Measurements from ENCODE around the gene PTGDS.

The PTGDS gene

GRCh38 chr9:136981588-136982231, 4.4 kb downstream of the PTGDS start:
- H3K4me1 ChIP-seq (ENCODE audit: control insufficient read depth, insufficient read depth, low read length) = no peaks in the 10 kb centered on the region
- H3K36me3 ChIP-seq (ENCODE audit: control insufficient read depth, insufficient read depth, low read length) = no peaks in the 10 kb centered on the region
- no peak overlapping the region for H3K4me3 ChIP-seq (ENCODE audit: low read depth, low read length)
- no peaks in the 10 kb centered on the region for H3K9me3 ChIP-seq (ENCODE audit: control insufficient read depth, insufficient read depth, low read length)
- H3K27me3 ChIP-seq (ENCODE audit: control insufficient read depth, insufficient read depth, low read length) = peaks cover 15% of the 10 kb centered on the region
- H3K9ac ChIP-seq (ENCODE audit: low read depth, low read length) = no peak overlapping the region

- no peaks in the 10 kb centered on the region for H3K4me1 ChIP-seq (ENCODE audit: control insufficient read depth, insufficient read depth, low read length)
- H3K9me3 ChIP-seq (ENCODE audit: control insufficient read depth, insufficient read depth, low read length) = no peaks in the 10 kb centered on the region
- H3K4me3 ChIP-seq (ENCODE audit: low read depth, low read length) = no peak within 1 kb of the TSS
- H3K36me3 ChIP-seq (ENCODE audit: control insufficient read depth, insufficient read depth, low read length) = no peaks in the 10 kb centered on the region
- H3K27me3 ChIP-seq (ENCODE audit: control insufficient read depth, insufficient read depth, low read length) = peaks cover 15% of the 10 kb centered on the region
- H3K9ac ChIP-seq (ENCODE audit: low read depth, low read length) = no peak within 1 kb of the TSS
These were observed 5.1 kb downstream of the PTGDS start, which contains the start of gene LCNL1 for GRCh38 chr9:136982232-136983051. TSS of gene LCNL1 (plus strand) at chr9:136982993. CDS start at chr9:136983587, 594 bp downstream.

- Histone ChIP-seq H3K27me3 (ENCODE audit: control insufficient read depth, insufficient read depth, low read length) (peaks cover 15% of the 10 kb centered on the region), H3K9me3 (ENCODE audit: control insufficient read depth, insufficient read depth, low read length) (no peaks in the 10 kb centered on the region), H3K4me3 (ENCODE audit: low read depth, low read length) (no peak overlapping the region), H3K4me1 (ENCODE audit: control insufficient read depth, insufficient read depth, low read length) (no peaks in the 10 kb centered on the region), H3K36me3 (ENCODE audit: control insufficient read depth, insufficient read depth, low read length) (no peaks in the 10 kb centered on the region), H3K9ac (ENCODE audit: low read depth, low read length) (no peak overlapping the region)
These were observed 5.9 kb downstream of the PTGDS start for GRCh38 chr9:136983167-136983566.

- H3K4me3 ChIP-seq (ENCODE audit: low read depth, low read length) = no peak overlapping the region
- H3K4me1 ChIP-seq (ENCODE audit: control insufficient read depth, insufficient read depth, low read length) = no peaks in the 10 kb centered on the region
- no peak overlapping the region for H3K9ac ChIP-seq (ENCODE audit: low read depth, low read length)
- no peaks in the 10 kb centered on the region for H3K9me3 ChIP-seq (ENCODE audit: control insufficient read depth, insufficient read depth, low read length)
- H3K36me3 ChIP-seq (ENCODE audit: control insufficient read depth, insufficient read depth, low read length) = no peaks in the 10 kb centered on the region
- peaks cover 15% of the 10 kb centered on the region for H3K27me3 ChIP-seq (ENCODE audit: control insufficient read depth, insufficient read depth, low read length)
These were observed 6.5 kb downstream of the PTGDS start for GRCh38 chr9:136983656-136984314.

- Histone ChIP-seq H3K9me3 (ENCODE audit: control insufficient read depth, insufficient read depth, low read length) (no peaks in the 10 kb centered on the region), H3K4me1 (ENCODE audit: control insufficient read depth, insufficient read depth, low read length) (no peaks in the 10 kb centered on the region), H3K36me3 (ENCODE audit: control insufficient read depth, insufficient read depth, low read length) (no peaks in the 10 kb centered on the region), H3K4me3 (ENCODE audit: low read depth, low read length) (peak overlapping the region; percentile 37), H3K27me3 (ENCODE audit: control insufficient read depth, insufficient read depth, low read length) (peaks cover 15% of the 10 kb centered on the region), H3K9ac (ENCODE audit: low read depth, low read length) (no peak overlapping the region)
These were observed 7.2 kb downstream of the PTGDS start for GRCh38 chr9:136984464-136985026.

- Histone ChIP-seq H3K27me3 (ENCODE audit: control insufficient read depth, insufficient read depth, low read length) (peaks cover 15% of the 10 kb centered on the region), H3K9ac (ENCODE audit: low read depth, low read length) (no peak overlapping the region), H3K9me3 (ENCODE audit: control insufficient read depth, insufficient read depth, low read length) (no peaks in the 10 kb centered on the region), H3K4me1 (ENCODE audit: control insufficient read depth, insufficient read depth, low read length) (no peaks in the 10 kb centered on the region), H3K4me3 (ENCODE audit: low read depth, low read length) (peak overlapping the region; percentile 37), H3K36me3 (ENCODE audit: control insufficient read depth, insufficient read depth, low read length) (no peaks in the 10 kb centered on the region)
These were observed 7.8 kb downstream of the PTGDS start for GRCh38 chr9:136985027-136985602.

GRCh38 chr9:136985853-136986252, 8.5 kb downstream of the PTGDS start:
- Histone ChIP-seq H3K27me3 (ENCODE audit: control insufficient read depth, insufficient read depth, low read length) (peaks cover 19% of the 10 kb centered on the region), H3K4me3 (ENCODE audit: low read depth, low read length) (no peak overlapping the region), H3K9me3 (ENCODE audit: control insufficient read depth, insufficient read depth, low read length) (peaks cover 4% of the 10 kb centered on the region), H3K9ac (ENCODE audit: low read depth, low read length) (no peak overlapping the region), H3K36me3 (ENCODE audit: control insufficient read depth, insufficient read depth, low read length) (no peaks in the 10 kb centered on the region), H3K4me1 (ENCODE audit: control insufficient read depth, insufficient read depth, low read length) (no peaks in the 10 kb centered on the region)

GRCh38 chr9:136988872-136989271, 11.6 kb downstream of the PTGDS start:
- Histone ChIP-seq H3K27me3 (ENCODE audit: control insufficient read depth, insufficient read depth, low read length) (peaks cover 26% of the 10 kb centered on the region), H3K4me3 (ENCODE audit: low read depth, low read length) (no peak overlapping the region), H3K9ac (ENCODE audit: low read depth, low read length) (no peak overlapping the region), H3K4me1 (ENCODE audit: control insufficient read depth, insufficient read depth, low read length) (no peaks in the 10 kb centered on the region), H3K36me3 (ENCODE audit: control insufficient read depth, insufficient read depth, low read length) (no peaks in the 10 kb centered on the region), H3K9me3 (ENCODE audit: control insufficient read depth, insufficient read depth, low read length) (peaks cover 4% of the 10 kb centered on the region)

- peaks cover 19% of the 10 kb centered on the region for H3K27me3 ChIP-seq (ENCODE audit: control insufficient read depth, insufficient read depth, low read length)
- H3K9me3 ChIP-seq (ENCODE audit: control insufficient read depth, insufficient read depth, low read length) = peaks cover 4% of the 10 kb centered on the region
- H3K9ac ChIP-seq (ENCODE audit: low read depth, low read length) = no peak overlapping the region
- no peaks in the 10 kb centered on the region for H3K4me1 ChIP-seq (ENCODE audit: control insufficient read depth, insufficient read depth, low read length)
- H3K36me3 ChIP-seq (ENCODE audit: control insufficient read depth, insufficient read depth, low read length) = no peaks in the 10 kb centered on the region
- H3K4me3 ChIP-seq (ENCODE audit: low read depth, low read length) = no peak overlapping the region
These were observed 13.1 kb downstream of the PTGDS start for GRCh38 chr9:136990242-136990911.

- peaks cover 4% of the 10 kb centered on the region for H3K9me3 ChIP-seq (ENCODE audit: control insufficient read depth, insufficient read depth, low read length)
- H3K4me1 ChIP-seq (ENCODE audit: control insufficient read depth, insufficient read depth, low read length) = peaks cover 4% of the 10 kb centered on the region
- H3K9ac ChIP-seq (ENCODE audit: low read depth, low read length) = peak within 1 kb of the TSS; percentile 47
- no peaks in the 10 kb centered on the region for H3K36me3 ChIP-seq (ENCODE audit: control insufficient read depth, insufficient read depth, low read length)
- peaks cover 17% of the 10 kb centered on the region for H3K27me3 ChIP-seq (ENCODE audit: control insufficient read depth, insufficient read depth, low read length)
- peak within 1 kb of the TSS; percentile 73 for H3K4me3 ChIP-seq (ENCODE audit: low read depth, low read length)
These were observed 14.9 kb downstream of the PTGDS start, which contains the start of gene PAXX for GRCh38 chr9:136991993-136992818. TSS of gene PAXX (plus strand) at chr9:136992422. CDS start at chr9:136992444, 22 bp downstream.
